K562 (cell line): ENCODE results near the gene UQCRC2. TPM values are rescaled to one million over a fixed set of nuclear protein-coding genes. Genes with fewer than 3 reads are reported as not detected.

Experiments used
- ATAC-seq: fragments of 200-7000 bp; cut with Tn5 transposase; 3 replicates; pipeline ENCODE4 v1.9.1; 2020; ENCODE audit warnings: moderate library complexity
- BruUV-seq: library from RNA; stranded (reverse); fragments of 400-500 nt; replicated peaks from 2 replicates; lab custom pipeline; 2021; lab: Mats Ljungman, UMichigan
- CTCF ChIA-PET: fragments of 300-600 bp; formaldehyde crosslinking; extraction: SDS; loops from one replicate; lab custom pipeline; 2021; ENCODE audit warnings: low intra/inter-chr PET ratio; lab: Yijun Ruan, JAX
- POLR2A ChIA-PET: fragments of 300-600, 350-650 bp; sonication (Branson Sonifier 250); formaldehyde crosslinking; extraction: SDS; loops from one replicate; lab custom pipeline; 2021; ENCODE audit warnings: antibody characterized with exemption, inconsistent platforms; lab: Yijun Ruan, JAX
- DNase-seq, 4 experiments: peaks; one replicate each; pipeline versions ENCODE4 v3.0.0 to v3.0.0-alpha.2; 2011 to 2018; ENCODE audit warnings: low spot score in 3 of 4, mixed read lengths in 3 of 4; ENCODE audit errors: extremely low read depth in 1 of 4
- FAIRE-seq: peaks from 2 replicates; lab custom pipeline; 2011; peaks lifted over from hg19 to GRCh38; lab: Jason Lieb, UNC
- H2AFZ ChIP-seq: 2 replicates; pipeline ENCODE4 v1.6.0; 2011; ENCODE audit warnings: low read depth, low read length, control low read depth, inconsistent platforms
- H3K27ac ChIP-seq: fragments of 200-600 bp; 3 replicates; pipeline ENCODE4 v1.8.0; 2011; ENCODE audit warnings: low read depth, mild to moderate bottlenecking, control low read depth, inconsistent platforms, low read length, moderate library complexity, mixed read lengths; ENCODE audit errors: extremely low read depth
- H3K27me3 ChIP-seq, 2 experiments: fragments of 300-600 bp in 1 of 2; 2 replicates in 1 of 2; 3 replicates in 1 of 2; pipeline versions ENCODE4 v1.6.0 to v1.8.0; 2011; ENCODE audit warnings: inconsistent platforms in 2 of 2, low read length in 2 of 2, mild to moderate bottlenecking in 1 of 2, mixed read lengths in 1 of 2, moderate library complexity in 1 of 2; ENCODE audit not compliant: control insufficient read depth in 2 of 2, insufficient read depth in 2 of 2
- H3K36me3 ChIP-seq: fragments of 300-600 bp; 3 replicates; pipeline ENCODE4 v1.8.0; 2011; ENCODE audit warnings: mild to moderate bottlenecking, low read length, inconsistent platforms; ENCODE audit not compliant: control insufficient read depth, insufficient read depth
- H3K4me1 ChIP-seq, 2 experiments: fragments of 200-600 bp in 1 of 2; replicated peaks in 1 of 2; 2 replicates in 1 of 2; 3 replicates in 1 of 2; pipeline versions ENCODE4 v1.5.1 to v1.8.0; 2011; ENCODE audit warnings: inconsistent platforms in 2 of 2, low read length in 2 of 2, mild to moderate bottlenecking in 1 of 2, mixed read lengths in 1 of 2, moderate library complexity in 1 of 2; ENCODE audit not compliant: control insufficient read depth in 2 of 2, insufficient read depth in 2 of 2
- H3K4me2 ChIP-seq: 2 replicates; pipeline ENCODE4 v1.6.1; 2011; ENCODE audit warnings: low read length, control low read depth, inconsistent platforms, mixed read lengths; ENCODE audit not compliant: insufficient read depth
- H3K4me3 ChIP-seq: fragments of 200-600 bp; sonication (generic), shearing (Covaris generic); 2 replicates; pipeline ENCODE4 v1.5.1; 2016; ENCODE audit warnings: control low read depth, inconsistent platforms
- H3K79me2 ChIP-seq: fragments of 200-600 bp; 3 replicates; pipeline ENCODE4 v1.8.0; 2011; ENCODE audit warnings: low read length, inconsistent platforms; ENCODE audit not compliant: control insufficient read depth, insufficient read depth
- H3K9ac ChIP-seq, 2 experiments: 2 replicates each; pipeline versions ENCODE4 v1.6.0 to v1.6.1; 2011; ENCODE audit warnings: low read depth in 2 of 2, low read length in 2 of 2, control low read depth in 1 of 2, inconsistent platforms in 1 of 2, mild to moderate bottlenecking in 1 of 2, mixed read lengths in 1 of 2; ENCODE audit not compliant: insufficient read depth in 1 of 2
- H3K9me1 ChIP-seq: one replicate; pipeline ENCODE4 v1.6.0; 2011; ENCODE audit warnings: inconsistent platforms, mild to moderate bottlenecking, low read length, moderate library complexity; ENCODE audit not compliant: control insufficient read depth, insufficient read depth
- H3K9me3 ChIP-seq: replicated peaks from 2 replicates; pipeline ENCODE4 v1.5.1; 2011; ENCODE audit warnings: low read depth, low read length, inconsistent platforms; ENCODE audit not compliant: control insufficient read depth, insufficient read depth
- H4K20me1 ChIP-seq: replicated peaks from 2 replicates; pipeline ENCODE4 v1.6.1; 2011; ENCODE audit warnings: low read length, inconsistent platforms, mixed read lengths; ENCODE audit not compliant: control insufficient read depth, insufficient read depth
- RREB1 ChIP-seq: fragments of 250-450 bp; sonication (Bioruptor Pico); IDR thresholded peaks from 2 replicates; pipeline ENCODE4 v1.4.0; 2020
- ZNF253 ChIP-seq: fragments of 250-450 bp; sonication (Bioruptor Pico); conservative IDR thresholded peaks from 2 replicates; pipeline ENCODE4 v1.6.1; 2021; ENCODE audit warnings: mild to moderate bottlenecking
- WGBS: fragments of 100-300 bp; shearing (Covaris generic); methylation state at CpG from one replicate; pipeline ENCODE4 v1.1.6; 2016; ENCODE audit warnings: low coverage, mixed read lengths; ENCODE audit not compliant: insufficient coverage; ENCODE audit errors: missing lambda C conversion rate; 5-methylcytosine and 5-hydroxymethylcytosine counted together
- in situ Hi-C: fragments of 300-500 bp; cut with MboI; formaldehyde crosslinking; loops from 4 replicates; pipeline ENCODE4 v1.15.0; 2018; ENCODE audit warnings: inconsistent platforms, mixed read lengths
- intact Hi-C: fragments of 100-400 bp; cut with micrococcal nuclease; formaldehyde crosslinking; loops from 2 replicates; pipeline ENCODE4 v1.14.2; 2022
- polyA plus RNA-seq, 8 experiments: library from polyadenylated mRNA; depleted of rRNA in 4 of 8; stranded (reverse) in 5 of 8; unstranded in 3 of 8; fragments of >200 nt; fragmentation: Nextera tagmentation in 2 of 8; fragmentation: Illumina TruSeq in 1 of 8; extraction: Ambion mirVana in 2 of 8; extraction: Trizol in 1 of 8; gene quantifications; 2 replicates each; pipeline versions ENCODE4 v1.2.1 to v1.2.3, GENCODE V29; 2011 to 2014; ENCODE audit warnings: inconsistent platforms in 1 of 8, missing spikeins in 1 of 8
- total RNA-seq, 7 experiments: library from RNA; depleted of rRNA in 6 of 7; stranded (reverse); fragments of >200 nt in 6 of 7; fragmentation: Illumina TruSeq in 2 of 7; extraction: Trizol in 2 of 7; gene quantifications; 2 replicates each; pipeline versions ENCODE4 v1.2.1 to v1.2.3, GENCODE V29; 2011 to 2021; ENCODE audit warnings: low replicate concordance in 1 of 7

The UQCRC2 gene
- total and polyA plus RNA-seq, 9 of the 15 experiments (the other 6 are each of a cell fraction or from before 2014, with no cell fraction given): 177 to 516 (median 319) TPM

GRCh38 chr16:21997697-21998480 is 44.7 kb downstream of the UQCRC2 start:
- peak overlapping the region; percentile 44 for H2AFZ ChIP-seq
- ChIA-PET POLR2A (interaction anchor here (0.7 to 1.6 kb wide), 4 partner anchors 8 to 80 kb away, joined by 3 to 7 read pairs (median 4); partner anchors contain the start of gene MOSMO), CTCF (no interaction called here)
- no peak for DNase-seq
- no peak overlapping the region for H3K9ac ChIP-seq
- H3K4me3 ChIP-seq: no peak overlapping the region
- no peaks in the 10 kb centered on the region; a peak in 1 of 5 replicates for H3K27me3 ChIP-seq
- no peak overlapping the region for H3K4me2 ChIP-seq
- 68% methylated on average over 7 of the region's 7 CpGs for WGBS
- no peaks in the 10 kb centered on the region for H3K36me3 ChIP-seq
- no peaks in the 10 kb centered on the region for H3K9me1 ChIP-seq
- H3K79me2 ChIP-seq: no peaks in the 10 kb centered on the region
- H3K4me1 ChIP-seq: peaks cover 5 to 11% of the 10 kb centered on the region in 2 experiments; a peak in 4 of 5 replicates
- BruUV-seq: no TSS peak
- TF ChIP-seq RREB1 (CRISPR knock-in tag) (no peak), ZNF253 (CRISPR knock-in tag) (no peak)
- H3K9me3 ChIP-seq: no peaks in the 10 kb centered on the region
- intact Hi-C loops: loop anchor here (5.0 kb wide), 1 partner anchor 299 kb away; the partner anchor contains the start of gene POLR3E
- FAIRE-seq: no peak
- no peak for ATAC-seq
- in situ Hi-C loops: loop anchor here (5.0 kb wide), 2 partner anchors 99 to 184 kb away; no protein-coding TSS in a partner anchor
- no peak overlapping the region for H3K27ac ChIP-seq
- H4K20me1 ChIP-seq: no peaks in the 10 kb centered on the region
